Fibroblast of skin of left biceps (primary cell): ENCODE data around the gene KCNB1.
"Not testable (repeated sequence)": the region's sequence is repeated elsewhere in the genome, so short reads cannot be mapped to it uniquely, and the experiment has no call there.

Experiments used
- DNase-seq, 2 experiments: peaks; one replicate each; pipeline ENCODE4 v3.0.0-alpha.2; 2013; ENCODE audit warnings: low read depth in 2 of 2

KCNB1 gene

GRCh38 chr20:49319208-49319809 is 163.2 kb downstream of the KCNB1 start:
- DNase-seq: no peak

GRCh38 chr20:49318430-49319207 is 163.8 kb downstream of the KCNB1 start:
- DNase-seq: no peak

GRCh38 chr20:49318091-49318429 is 164.4 kb downstream of the KCNB1 start:
- no peak for DNase-seq

- DNase-seq: no peak
Measured at GRCh38 chr20:49316704-49317103, 165.8 kb downstream of the KCNB1 start.

- no peak for DNase-seq
Measured at GRCh38 chr20:49315580-49315979, 166.9 kb downstream of the KCNB1 start.

- not testable (repeated sequence) for DNase-seq
Measured at GRCh38 chr20:49314052-49314451, 168.4 kb downstream of the KCNB1 start.
